GM13977 (cell line): ENCODE results near the gene TAS2R41.

ENCODE experiments used
- DNase-seq: peaks from one replicate; pipeline ENCODE4 v3.0.0; 2012; ENCODE audit warnings: low spot score
- in situ Hi-C: fragments of 300-500 bp; cut with MboI; formaldehyde crosslinking; loops from one replicate; pipeline ENCODE4 v1.12.0; 2022; ENCODE audit warnings: low sequenced_read_pairs, low pct_unique_long_range_greater_than_20kb, mixed read lengths, inconsistent platforms; ENCODE audit not compliant: unreplicated experiment
- TF ChIP-seq, protein P1 (sequence below): IDR thresholded peaks from 2 replicates; pipeline ENCODE4 v1.5.1; 2012; ENCODE audit warnings: mild to moderate bottlenecking, control low read depth; ENCODE audit not compliant: insufficient read depth; ENCODE audit errors: extremely low read depth, missing control alignments

The TAS2R41 gene

GRCh38 chr7:143504937-143505297, 27.2 kb downstream of the TAS2R41 start:
- no peak for DNase-seq
- in situ Hi-C loops = no loop called here
- TF ChIP-seq, protein P1, sequence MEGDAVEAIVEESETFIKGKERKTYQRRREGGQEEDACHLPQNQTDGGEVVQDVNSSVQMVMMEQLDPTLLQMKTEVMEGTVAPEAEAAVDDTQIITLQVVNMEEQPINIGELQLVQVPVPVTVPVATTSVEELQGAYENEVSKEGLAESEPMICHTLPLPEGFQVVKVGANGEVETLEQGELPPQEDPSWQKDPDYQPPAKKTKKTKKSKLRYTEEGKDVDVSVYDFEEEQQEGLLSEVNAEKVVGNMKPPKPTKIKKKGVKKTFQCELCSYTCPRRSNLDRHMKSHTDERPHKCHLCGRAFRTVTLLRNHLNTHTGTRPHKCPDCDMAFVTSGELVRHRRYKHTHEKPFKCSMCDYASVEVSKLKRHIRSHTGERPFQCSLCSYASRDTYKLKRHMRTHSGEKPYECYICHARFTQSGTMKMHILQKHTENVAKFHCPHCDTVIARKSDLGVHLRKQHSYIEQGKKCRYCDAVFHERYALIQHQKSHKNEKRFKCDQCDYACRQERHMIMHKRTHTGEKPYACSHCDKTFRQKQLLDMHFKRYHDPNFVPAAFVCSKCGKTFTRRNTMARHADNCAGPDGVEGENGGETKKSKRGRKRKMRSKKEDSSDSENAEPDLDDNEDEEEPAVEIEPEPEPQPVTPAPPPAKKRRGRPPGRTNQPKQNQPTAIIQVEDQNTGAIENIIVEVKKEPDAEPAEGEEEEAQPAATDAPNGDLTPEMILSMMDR = no peak

- TF ChIP-seq, protein P1 = no peak
- DNase-seq = no peak
- in situ Hi-C loops = no loop called here
These were observed 28.2 kb downstream of the TAS2R41 start for GRCh38 chr7:143505838-143506237.

DNA sequence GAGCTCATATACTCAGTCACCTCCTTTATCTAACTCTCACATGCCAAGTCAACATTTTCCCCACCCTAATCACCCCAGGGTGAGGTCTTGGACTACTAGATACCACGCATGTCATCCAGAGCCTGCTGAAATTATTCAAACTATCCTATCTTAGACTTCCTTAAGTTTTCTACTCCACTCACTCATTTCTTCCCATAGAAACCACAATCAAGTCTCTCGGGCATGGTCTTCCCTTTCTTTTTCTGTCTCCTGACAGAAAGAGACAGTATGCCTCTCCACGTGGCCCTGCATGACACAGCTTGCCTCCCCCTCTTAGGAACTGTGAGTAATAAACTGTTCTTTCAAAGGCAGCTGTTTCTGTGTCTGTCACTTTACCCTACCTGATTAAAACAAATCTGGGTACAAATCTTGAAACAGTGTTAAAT, 29.4 kb downstream of the TAS2R41 start:
- TF ChIP-seq, protein P1 = no peak
- in situ Hi-C loops = no loop called here
- DNase-seq = no peak

DNA sequence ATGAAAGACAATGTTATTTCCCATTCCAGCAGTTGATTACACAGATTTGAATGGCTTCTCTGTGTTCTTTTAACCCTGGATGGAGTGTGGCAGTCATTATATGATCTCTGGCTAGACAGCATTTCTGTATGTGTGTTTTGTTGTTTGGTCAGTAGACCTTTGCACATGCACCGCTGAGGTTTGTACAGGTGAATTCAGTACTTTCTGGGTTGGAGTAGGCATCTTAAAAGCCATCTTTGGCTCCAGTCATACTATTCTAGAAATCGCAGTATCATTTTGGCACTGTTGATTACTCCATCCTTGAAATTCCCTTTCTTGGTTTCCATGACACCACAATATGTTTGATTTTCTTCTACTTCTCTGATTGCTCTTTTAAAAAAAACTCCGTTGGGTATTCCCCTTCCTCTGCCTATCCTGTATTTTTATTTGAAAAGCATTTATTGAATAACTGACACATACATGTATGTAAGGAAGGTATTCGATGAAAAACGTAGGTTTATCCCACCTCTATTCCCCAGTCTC, 29.9 kb downstream of the TAS2R41 start:
- TF ChIP-seq, protein P1 = no peak
- DNase-seq = no peak
- in situ Hi-C loops = no loop called here

DNA sequence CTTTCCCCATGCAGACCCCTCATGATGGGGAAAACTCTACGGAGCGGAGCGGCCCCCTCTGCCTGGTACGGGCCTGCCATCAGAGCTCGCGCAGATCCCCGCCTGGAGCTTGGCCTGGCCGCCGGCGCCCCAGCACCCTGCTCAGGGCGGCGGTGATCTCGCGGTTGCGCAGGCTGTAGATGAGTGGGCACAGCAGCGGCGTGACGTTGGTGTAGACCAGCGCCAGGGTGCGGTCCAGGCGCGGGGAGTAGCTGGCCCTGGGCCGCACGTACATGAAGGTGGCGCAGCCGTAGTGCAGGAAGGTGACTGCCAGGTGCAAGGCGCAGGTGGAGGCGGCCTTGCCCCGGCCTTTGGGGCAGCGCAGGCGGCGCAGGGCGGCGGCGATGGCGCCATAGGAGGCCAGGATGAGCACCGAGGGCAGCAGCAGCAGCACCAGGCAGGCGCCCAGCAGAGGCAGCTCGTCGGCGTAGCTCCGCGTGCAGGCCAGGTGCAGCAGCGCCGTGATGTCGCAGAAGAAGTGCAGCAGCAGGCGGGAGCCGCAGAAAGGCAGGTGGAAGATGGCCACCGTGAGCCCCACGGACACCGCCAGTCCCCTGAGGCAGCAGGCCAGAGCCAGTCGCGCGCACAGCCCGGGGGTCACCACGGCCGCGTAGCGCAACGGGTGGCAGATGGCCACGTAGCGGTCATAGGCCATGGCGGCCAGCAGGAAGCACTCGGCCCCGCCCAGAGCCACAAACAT, 33.4 kb downstream of the TAS2R41 start:
- TF ChIP-seq, protein P1 = no peak
- DNase-seq = no peak
- in situ Hi-C loops = no loop called here

GRCh38 chr7:143511593-143512047, 33.9 kb downstream of the TAS2R41 start:
- TF ChIP-seq, protein P1 = no peak
- no peak for DNase-seq
- in situ Hi-C loops = no loop called here
